H1 (cell line): ENCODE measurements around the gene NBPF3. TPM values are rescaled to one million over a fixed set of nuclear protein-coding genes. Genes with fewer than 3 reads are reported as not detected.
A peak's percentile ranks its signal among the peaks of the same experiment; 100 is the strongest.
"Not testable (repeated sequence)": the region's sequence is repeated elsewhere in the genome, so short reads cannot be mapped to it uniquely, and the experiment has no call there.

Experiments used
- CTCF ChIA-PET: fragments of 300-600 bp; sonication (Branson Sonifier 250); formaldehyde crosslinking; loops from one replicate; lab custom pipeline; 2021; ENCODE audit not compliant: partially characterized antibody; lab: Charles Lee
- POLR2A ChIA-PET: fragments of 300-600 bp; sonication (Branson Sonifier 250); formaldehyde crosslinking; loops from one replicate; lab custom pipeline; 2021; ENCODE audit warnings: inconsistent platforms; ENCODE audit not compliant: partially characterized antibody; lab: Charles Lee
- DNase-seq, 2 experiments: peaks; one replicate each; pipeline versions ENCODE4 v3.0.0 to v3.0.0-alpha.2; 2010 to 2022; ENCODE audit warnings: low spot score in 2 of 2, low read depth in 1 of 2, mixed read lengths in 1 of 2
- FAIRE-seq: peaks from 2 replicates; lab custom pipeline; 2011; peaks lifted over from hg19 to GRCh38; lab: Jason Lieb, UNC
- H2AFZ ChIP-seq: 2 replicates; pipeline ENCODE4 v1.8.1; 2012; ENCODE audit warnings: low read length, inconsistent platforms
- H2AK5ac ChIP-seq: 2 replicates; pipeline ENCODE4 v1.6.1; 2013; ENCODE audit warnings: low read depth, low read length
- H2BK120ac ChIP-seq: replicated peaks from 2 replicates; pipeline ENCODE3; 2013; ENCODE audit warnings: low read depth, low read length, inconsistent platforms
- H2BK12ac ChIP-seq: 2 replicates; pipeline ENCODE4 v1.6.1; 2013; ENCODE audit warnings: low read depth, low read length
- H2BK15ac ChIP-seq: 2 replicates; pipeline ENCODE4 v1.6.1; 2013; ENCODE audit warnings: low read length
- H2BK20ac ChIP-seq: 2 replicates; pipeline ENCODE4 v1.6.1; 2013; ENCODE audit warnings: low read length
- H2BK5ac ChIP-seq: 2 replicates; pipeline ENCODE4 v1.6.1; 2013; ENCODE audit warnings: low read depth, low read length
- H3K14ac ChIP-seq: 2 replicates; pipeline ENCODE4 v1.6.1; 2013; ENCODE audit warnings: inconsistent platforms; ENCODE audit not compliant: insufficient read length
- H3K18ac ChIP-seq: 2 replicates; pipeline ENCODE4 v1.6.1; 2013; ENCODE audit warnings: low read length; ENCODE audit errors: extremely low read depth
- H3K23ac ChIP-seq: 2 replicates; pipeline ENCODE4 v1.6.1; 2013; ENCODE audit warnings: inconsistent platforms; ENCODE audit not compliant: insufficient read length
- H3K23me2 ChIP-seq: 2 replicates; pipeline ENCODE4 v1.6.1; 2013; ENCODE audit warnings: low read depth, low read length
- H3K27ac ChIP-seq: 2 replicates; pipeline ENCODE4 v1.6.1; 2011; ENCODE audit warnings: low read depth, low read length, inconsistent platforms
- H3K27me3 ChIP-seq, 4 experiments: replicated peaks in 1 of 4; 1 replicate in 1 of 4; 2 replicates in 3 of 4; pipeline versions ENCODE4 v1.6.1 to v1.8.1; 2011 to 2013; ENCODE audit warnings: low read length in 3 of 4, mild to moderate bottlenecking in 3 of 4, inconsistent platforms in 2 of 4, mixed read lengths in 2 of 4, moderate library complexity in 1 of 4; ENCODE audit not compliant: control insufficient read depth in 3 of 4, insufficient read depth in 3 of 4; ENCODE audit errors: extremely low read depth in 1 of 4
- H3K36me3 ChIP-seq, 4 experiments: 2 replicates each; pipeline versions ENCODE4 v1.6.1 to v1.8.1; 2011 to 2013; ENCODE audit warnings: mild to moderate bottlenecking in 4 of 4, low read length in 3 of 4, moderate library complexity in 2 of 4, control low read depth in 1 of 4, inconsistent platforms in 1 of 4; ENCODE audit not compliant: insufficient read depth in 4 of 4, control insufficient read depth in 2 of 4
- H3K4ac ChIP-seq: replicated peaks from 2 replicates; pipeline ENCODE3; 2013; ENCODE audit warnings: low read length, low read depth, mixed read lengths, inconsistent platforms; ENCODE audit not compliant: insufficient read length
- H3K4me1 ChIP-seq, 4 experiments: replicated peaks in 1 of 4; 1 replicate in 1 of 4; 2 replicates in 3 of 4; pipeline versions ENCODE4 v1.6.1 to v1.8.1; 2011 to 2013; ENCODE audit warnings: low read length in 3 of 4, inconsistent platforms in 2 of 4, mixed read lengths in 1 of 4; ENCODE audit not compliant: insufficient read depth in 4 of 4, control insufficient read depth in 3 of 4
- H3K4me2 ChIP-seq, 2 experiments: 2 replicates each; pipeline versions ENCODE4 v1.6.1 to v1.8.1; 2011 to 2013; ENCODE audit warnings: low read depth in 2 of 2, low read length in 2 of 2, control low read depth in 1 of 2, inconsistent platforms in 1 of 2, mild to moderate bottlenecking in 1 of 2; ENCODE audit not compliant: insufficient read depth in 1 of 2
- H3K4me3 ChIP-seq, 4 experiments: fragments of 200-600, 300-600 bp in 1 of 4; sonication (generic), shearing (Covaris generic), sonication (Bioruptor Twin) in 1 of 4; 2 replicates each; pipeline versions ENCODE4 v1.5.1 to v1.8.1; 2011 to 2016; ENCODE audit warnings: low read length in 4 of 4, low read depth in 3 of 4, control low read depth in 2 of 4, inconsistent platforms in 2 of 4, mild to moderate bottlenecking in 2 of 4, mixed read lengths in 1 of 4, moderate library complexity in 1 of 4; ENCODE audit not compliant: insufficient read depth in 2 of 4; ENCODE audit errors: extremely low read depth in 1 of 4
- H3K56ac ChIP-seq: replicated peaks from 2 replicates; pipeline ENCODE3; 2013; ENCODE audit warnings: low read depth, mild to moderate bottlenecking, mixed read lengths, low read length, inconsistent platforms; ENCODE audit not compliant: insufficient read length
- H3K79me1 ChIP-seq: 2 replicates; pipeline ENCODE4 v1.6.1; 2013; ENCODE audit warnings: low read depth, low read length, control low read depth
- H3K79me2 ChIP-seq, 2 experiments: 2 replicates each; pipeline versions ENCODE4 v1.6.1 to v1.8.1; 2012 to 2013; ENCODE audit warnings: low read length in 2 of 2, mild to moderate bottlenecking in 2 of 2, inconsistent platforms in 1 of 2; ENCODE audit not compliant: insufficient read depth in 2 of 2, control insufficient read depth in 1 of 2
- H3K9ac ChIP-seq, 4 experiments: replicated peaks in 1 of 4; 1 replicate in 1 of 4; 2 replicates in 3 of 4; pipeline versions ENCODE4 v1.6.1 to v1.8.1; 2011 to 2013; ENCODE audit warnings: low read depth in 3 of 4, low read length in 3 of 4, control low read depth in 2 of 4, mild to moderate bottlenecking in 2 of 4, moderate library complexity in 2 of 4, inconsistent platforms in 1 of 4; ENCODE audit errors: extremely low read depth in 1 of 4
- H3K9me3 ChIP-seq, 2 experiments: 2 replicates each; pipeline versions ENCODE4 v1.6.1 to v1.8.1; 2012 to 2013; ENCODE audit warnings: mild to moderate bottlenecking in 2 of 2, moderate library complexity in 2 of 2, control low read depth in 1 of 2, inconsistent platforms in 1 of 2, low read depth in 1 of 2, low read length in 1 of 2, mixed read lengths in 1 of 2; ENCODE audit not compliant: insufficient read depth in 2 of 2
- H4K20me1 ChIP-seq, 2 experiments: replicated peaks in 1 of 2; 2 replicates each; pipeline versions ENCODE3 to v1.8.1; 2011 to 2013; ENCODE audit warnings: inconsistent platforms in 2 of 2, low read length in 2 of 2, mild to moderate bottlenecking in 1 of 2; ENCODE audit not compliant: insufficient read depth in 2 of 2, control insufficient read depth in 1 of 2
- H4K5ac ChIP-seq: 2 replicates; pipeline ENCODE4 v1.6.1; 2013; ENCODE audit warnings: low read length, low read depth, mixed read lengths, inconsistent platforms; ENCODE audit not compliant: insufficient read length
- H4K8ac ChIP-seq: 2 replicates; pipeline ENCODE4 v1.8.0; 2013; ENCODE audit warnings: mild to moderate bottlenecking, moderate library complexity, low read length, inconsistent platforms; ENCODE audit not compliant: insufficient read depth; ENCODE audit errors: extremely low read depth
- H4K91ac ChIP-seq: replicated peaks from 2 replicates; pipeline ENCODE3; 2013; ENCODE audit warnings: low read length, mixed read lengths, inconsistent platforms; ENCODE audit not compliant: insufficient read length
- WGBS, 2 experiments: shearing (Covaris generic) in 1 of 2; methylation state at CpG; one replicate each; pipeline versions ENCODE4 v1.1.6 to v1.1.7; 2013 to 2015; ENCODE audit warnings: low lambda C conversion rate in 2 of 2, mixed read lengths in 2 of 2, inconsistent platforms in 1 of 2, low coverage in 1 of 2, missing lambda C conversion rate in 1 of 2; ENCODE audit not compliant: insufficient replicate concordance in 2 of 2, insufficient coverage in 1 of 2, insufficient read length in 1 of 2; ENCODE audit errors: extremely low coverage in 1 of 2, missing lambda C conversion rate in 1 of 2; 5-methylcytosine and 5-hydroxymethylcytosine counted together
- polyA plus RNA-seq, 7 experiments: library from polyadenylated mRNA; depleted of rRNA in 3 of 7; stranded (reverse) in 5 of 7; unstranded in 2 of 7; fragments of >200 nt in 5 of 7; fragments of 200-250 nt in 2 of 7; gene quantifications; 1 replicate in 5 of 7; 2 replicates in 1 of 7; 4 replicates in 1 of 7; pipeline versions ENCODE4 v1.2.1 to v1.2.3, GENCODE V29; 2011 to 2013; ENCODE audit warnings: missing spikeins in 2 of 7, mixed read lengths in 2 of 7
- total RNA-seq: library from RNA; stranded (reverse); fragmentation: NEBNext Ultra II Directional; extraction: Animal tissue kit (Norgen Biotek cat#: 25700); gene quantifications from 2 replicates; pipeline ENCODE4 v1.2.1, GENCODE V29; 2021

Gene NBPF3
- total and polyA plus RNA-seq, 2 of the 8 experiments (the other 6 are each of a cell fraction or from before 2014, with no cell fraction given) = 3.8 to 4.3 TPM

GRCh38 chr1:21519486-21520070 is 79.6 kb downstream of the NBPF3 start:
- H3K27me3 ChIP-seq, H3K9me3 ChIP-seq, H4K5ac ChIP-seq, H3K56ac ChIP-seq, H3K14ac ChIP-seq, H2AK5ac ChIP-seq, H3K23me2 ChIP-seq, H3K23ac ChIP-seq, H2BK120ac ChIP-seq, FAIRE-seq, H4K8ac ChIP-seq, H2AFZ ChIP-seq, H3K36me3 ChIP-seq, H3K4me3 ChIP-seq, DNase-seq, H4K91ac ChIP-seq, H3K9ac ChIP-seq: not testable (repeated sequence)
- peaks cover 14% of the 10 kb centered on the region for H3K79me1 ChIP-seq
- peak overlapping the region; percentile 56; the same call in 1 of the 2 replicates for H2BK20ac ChIP-seq
- H3K4me1 ChIP-seq = peaks cover 14 to 22% (median 16%) of the 10 kb centered on the region in 4 experiments
- ChIA-PET POLR2A (interaction anchor here (1.0 to 1.5 kb wide), 2 partner anchors 19 to 28 kb away, joined by 3 to 6 read pairs; no protein-coding TSS in a partner anchor), CTCF (interaction anchor here (0.9 to 26.3 kb wide), 9 partner anchors 9 to 258 kb away, joined by 3 to 372 read pairs (median 4); no protein-coding TSS in a partner anchor)
- H2BK15ac ChIP-seq = 0 out of 2 replicates have a peak overlapping the region, but pooled peaks have one; percentile 33
- H3K18ac ChIP-seq = peak overlapping the region; percentile 39
- H3K79me2 ChIP-seq = peaks cover 9 to 65% of the 10 kb centered on the region in 2 experiments
- H3K27ac ChIP-seq = peak overlapping the region; percentile 13; the same call in 1 of the 2 replicates
- H3K4ac ChIP-seq = peak overlapping the region; percentile 40
- H3K4me2 ChIP-seq = peak overlapping the region; percentile 26 to 35; a peak in 2 of 4 replicates
- H4K20me1 ChIP-seq = peaks cover 8 to 35% of the 10 kb centered on the region in 2 experiments
- H2BK5ac ChIP-seq = peak overlapping the region; percentile 90; the same call in 1 of the 2 replicates
- H2BK12ac ChIP-seq = peak overlapping the region; percentile 6
- 88% methylated on average over 11 of the region's 11 CpGs; no CpG with 5 or more reads in 1 of the 2 experiments for WGBS, 2 experiments
